Calu3 (cell line): Measurements from ENCODE around the gene ITGA2. TPM values are rescaled to one million over a fixed set of nuclear protein-coding genes. Genes with fewer than 3 reads are reported as not detected.

ENCODE experiments used
- BruUV-seq: library from RNA; stranded (reverse); fragments of 400-500 nt; replicated peaks from 2 replicates; lab custom pipeline; 2021; lab: Mats Ljungman, UMichigan
- CTCF ChIA-PET: fragments of 300-600 bp; sonication (Branson Sonifier 250); formaldehyde crosslinking; loops from one replicate; lab custom pipeline; 2022; ENCODE audit warnings: antibody characterized with exemption; lab: Charles Lee
- DNase-seq: peaks from one replicate; pipeline ENCODE4 v3.0.0; 2022
- H3K27ac Mint-ChIP-seq: one replicate; pipeline ENCODE4 v1.8.0; 2022; ENCODE audit warnings: mixed read lengths; ENCODE audit not compliant: unreplicated experiment
- H3K27me3 Mint-ChIP-seq: one replicate; pipeline ENCODE4 v1.8.0; 2022; ENCODE audit warnings: mixed read lengths; ENCODE audit not compliant: unreplicated experiment
- H3K36me3 Mint-ChIP-seq: one replicate; pipeline ENCODE4 v1.8.0; 2022; ENCODE audit warnings: mild to moderate bottlenecking, moderate library complexity, mixed read lengths; ENCODE audit not compliant: insufficient read depth, unreplicated experiment
- H3K4me1 Mint-ChIP-seq: one replicate; pipeline ENCODE4 v1.8.0; 2022; ENCODE audit warnings: mild to moderate bottlenecking, low read depth, mixed read lengths; ENCODE audit not compliant: unreplicated experiment
- H3K4me3 Mint-ChIP-seq: one replicate; pipeline ENCODE4 v1.8.0; 2022; ENCODE audit warnings: mild to moderate bottlenecking, low read depth, moderate library complexity, mixed read lengths; ENCODE audit not compliant: unreplicated experiment
- H3K9me3 Mint-ChIP-seq: one replicate; pipeline ENCODE4 v1.8.0; 2022; ENCODE audit warnings: low read depth, mixed read lengths; ENCODE audit not compliant: unreplicated experiment
- intact Hi-C: fragments of 100-400 bp; cut with micrococcal nuclease; formaldehyde crosslinking; loops from one replicate; pipeline ENCODE4 v1.10.0; 2022; ENCODE audit not compliant: unreplicated experiment
- total RNA-seq: library from RNA; stranded (reverse); gene quantifications from 2 replicates; pipeline ENCODE4 v1.2.3, GENCODE V29; 2022
- TF ChIP-seq, protein P1 (sequence below): fragments of 200-600 bp; IDR thresholded peaks from one replicate; pipeline ENCODE4 v1.8.0; 2022; ENCODE audit warnings: antibody characterized with exemption; ENCODE audit not compliant: unreplicated experiment

Gene ITGA2
- total RNA-seq, 1 experiment from 2014 or later: 91.9 TPM

DNA sequence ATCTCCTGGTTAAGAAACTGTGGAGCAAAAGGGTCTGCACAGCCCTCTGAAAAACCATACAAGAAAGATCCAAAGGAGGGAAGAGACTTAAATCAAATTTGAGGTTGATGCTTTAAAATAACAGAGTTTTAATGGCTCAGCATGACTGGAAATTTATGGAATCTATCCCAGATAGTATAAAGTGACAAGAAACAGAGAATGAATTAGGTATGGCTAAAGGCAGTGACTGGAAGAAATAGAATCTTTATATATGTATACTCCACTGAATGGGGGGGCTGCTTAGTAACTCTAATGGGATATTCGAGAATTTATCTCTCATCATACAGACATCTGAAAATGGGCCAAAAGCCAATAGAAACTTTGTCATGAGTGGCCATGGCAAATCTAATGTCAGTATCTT lies 138.0 kb downstream of the ITGA2 start:
- no peak overlapping the region for H3K27ac Mint-ChIP-seq
- CTCF ChIA-PET: no interaction called here
- no peak overlapping the region for H3K4me3 Mint-ChIP-seq
- no TSS peak for BruUV-seq
- TF ChIP-seq, protein P1, sequence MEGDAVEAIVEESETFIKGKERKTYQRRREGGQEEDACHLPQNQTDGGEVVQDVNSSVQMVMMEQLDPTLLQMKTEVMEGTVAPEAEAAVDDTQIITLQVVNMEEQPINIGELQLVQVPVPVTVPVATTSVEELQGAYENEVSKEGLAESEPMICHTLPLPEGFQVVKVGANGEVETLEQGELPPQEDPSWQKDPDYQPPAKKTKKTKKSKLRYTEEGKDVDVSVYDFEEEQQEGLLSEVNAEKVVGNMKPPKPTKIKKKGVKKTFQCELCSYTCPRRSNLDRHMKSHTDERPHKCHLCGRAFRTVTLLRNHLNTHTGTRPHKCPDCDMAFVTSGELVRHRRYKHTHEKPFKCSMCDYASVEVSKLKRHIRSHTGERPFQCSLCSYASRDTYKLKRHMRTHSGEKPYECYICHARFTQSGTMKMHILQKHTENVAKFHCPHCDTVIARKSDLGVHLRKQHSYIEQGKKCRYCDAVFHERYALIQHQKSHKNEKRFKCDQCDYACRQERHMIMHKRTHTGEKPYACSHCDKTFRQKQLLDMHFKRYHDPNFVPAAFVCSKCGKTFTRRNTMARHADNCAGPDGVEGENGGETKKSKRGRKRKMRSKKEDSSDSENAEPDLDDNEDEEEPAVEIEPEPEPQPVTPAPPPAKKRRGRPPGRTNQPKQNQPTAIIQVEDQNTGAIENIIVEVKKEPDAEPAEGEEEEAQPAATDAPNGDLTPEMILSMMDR: no peak
- H3K9me3 Mint-ChIP-seq: no peaks in the 10 kb centered on the region
- no peaks in the 10 kb centered on the region for H3K36me3 Mint-ChIP-seq
- intact Hi-C loops: no loop called here
- H3K27me3 Mint-ChIP-seq: no peaks in the 10 kb centered on the region
- no peaks in the 10 kb centered on the region for H3K4me1 Mint-ChIP-seq
- no peak for DNase-seq

DNA sequence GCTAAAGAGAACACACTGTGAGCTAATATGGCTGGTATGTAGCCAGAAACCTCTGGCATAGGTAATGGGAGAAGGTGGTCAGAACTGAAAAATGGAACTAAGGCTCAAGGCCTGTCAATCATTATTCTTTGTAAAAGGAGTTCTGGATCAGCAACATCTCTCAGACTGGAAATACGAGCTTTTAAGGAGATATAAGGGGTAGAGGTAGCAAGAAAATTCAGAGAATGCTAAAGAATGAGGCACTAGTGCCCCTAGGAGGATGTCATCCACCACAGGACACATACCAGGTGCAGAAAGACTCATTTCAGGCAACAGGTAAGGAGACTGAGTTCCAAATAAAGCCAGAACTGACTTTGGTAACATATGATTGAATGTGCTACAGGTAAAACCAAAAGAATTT lies 139.3 kb downstream of the ITGA2 start:
- no peak for DNase-seq
- H3K27me3 Mint-ChIP-seq: no peaks in the 10 kb centered on the region
- no peaks in the 10 kb centered on the region for H3K4me1 Mint-ChIP-seq
- no peaks in the 10 kb centered on the region for H3K36me3 Mint-ChIP-seq
- no peak overlapping the region for H3K4me3 Mint-ChIP-seq
- CTCF ChIA-PET: interaction anchor here (0.6 kb wide), 1 partner anchor 35 kb away, joined by 5 read pairs; no protein-coding TSS in a partner anchor
- no TSS peak for BruUV-seq
- no peaks in the 10 kb centered on the region for H3K9me3 Mint-ChIP-seq
- TF ChIP-seq, protein P1: no peak
- intact Hi-C loops: no loop called here
- H3K27ac Mint-ChIP-seq: no peak overlapping the region

DNA sequence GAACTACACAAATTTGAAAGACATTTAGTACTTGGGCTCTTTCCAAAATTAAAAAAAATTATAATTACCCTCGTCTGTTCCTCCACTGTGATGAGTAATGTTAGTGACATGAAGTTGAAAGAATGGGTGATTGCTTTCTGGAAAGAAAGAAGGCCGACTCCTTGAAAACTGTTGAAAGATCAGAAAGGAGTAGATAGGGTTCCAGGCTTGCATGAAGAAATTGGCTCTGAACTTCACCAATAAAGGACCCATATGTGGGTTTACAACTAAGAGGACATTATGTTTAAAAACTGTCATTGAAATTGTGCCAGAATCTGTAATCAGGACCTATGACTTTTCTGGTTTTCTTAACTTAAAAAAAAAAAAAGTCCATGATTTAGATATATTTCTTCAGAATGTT lies 141.1 kb downstream of the ITGA2 start:
- Mint-ChIP-seq H3K27ac (no peak overlapping the region), H3K27me3 (no peaks in the 10 kb centered on the region), H3K4me1 (no peaks in the 10 kb centered on the region), H3K4me3 (no peak overlapping the region), H3K36me3 (no peaks in the 10 kb centered on the region), H3K9me3 (no peaks in the 10 kb centered on the region)
- CTCF ChIA-PET: no interaction called here
- TF ChIP-seq, protein P1: no peak
- no TSS peak for BruUV-seq
- DNase-seq: no peak
- intact Hi-C loops: no loop called here

DNA sequence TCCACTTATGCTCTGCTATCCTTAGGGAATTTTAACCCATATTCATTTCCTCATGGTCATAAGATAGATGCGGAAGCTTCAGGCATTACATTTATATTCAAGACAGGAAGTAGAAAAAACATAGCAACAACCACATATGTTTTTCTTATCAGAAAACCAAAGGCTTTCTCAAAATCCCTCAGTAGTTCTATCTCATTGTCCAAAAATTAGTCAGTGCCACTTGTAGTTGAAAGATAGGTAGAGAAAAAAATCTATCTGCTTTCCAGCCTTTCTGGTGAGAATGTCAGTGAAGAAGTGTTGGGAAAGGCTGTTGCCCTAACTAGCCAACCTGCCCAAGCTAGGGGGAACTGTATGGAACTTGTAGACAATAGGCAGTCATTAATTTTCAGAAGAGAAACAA lies 143.9 kb downstream of the ITGA2 start:
- TF ChIP-seq, protein P1: no peak
- CTCF ChIA-PET: no interaction called here
- H3K9me3 Mint-ChIP-seq: peaks cover 3% of the 10 kb centered on the region
- no peaks in the 10 kb centered on the region for H3K36me3 Mint-ChIP-seq
- intact Hi-C loops: no loop called here
- no peaks in the 10 kb centered on the region for H3K27me3 Mint-ChIP-seq
- no peak overlapping the region for H3K4me3 Mint-ChIP-seq
- no peak for DNase-seq
- H3K27ac Mint-ChIP-seq: no peak overlapping the region
- BruUV-seq: no TSS peak
- H3K4me1 Mint-ChIP-seq: no peaks in the 10 kb centered on the region

Other genes with a start within 250 kb of the ITGA2 start
- 18.9 and 20.2 TPM in 2 replicates for gene ITGA1, start 201.4 kb upstream of the ITGA2 start, total RNA-seq
- 24.6 and 26.4 TPM in 2 replicates for gene PELO, start 201.4 kb upstream of the ITGA2 start, total RNA-seq
- 41.3 and 42.6 TPM in 2 replicates for gene MOCS2, start 120.4 kb downstream of the ITGA2 start, total RNA-seq